BLaER1 treated with 17β-estradiol and CSF1 and Interleukin-3, amounts not matched to agents 10 nM and 100 nM (cell line): ENCODE data around the gene COPA.

Experiments used
- H3K27ac ChIP-seq, 11 experiments: shearing (Covaris generic); formaldehyde crosslinking; 2 replicates each; pipeline ENCODE4 v1.8.1; 2022
- H3K27me3 ChIP-seq, 11 experiments: shearing (Covaris generic); formaldehyde crosslinking; 2 replicates each; pipeline ENCODE4 v1.8.1; 2022
- H3K36me3 ChIP-seq, 11 experiments: shearing (Covaris generic); formaldehyde crosslinking; 2 replicates each; pipeline ENCODE4 v1.8.1; 2022
- H3K4me1 ChIP-seq, 10 experiments: shearing (Covaris generic); formaldehyde crosslinking; 2 replicates each; pipeline ENCODE4 v1.8.1; 2022
- H3K4me2 ChIP-seq, 11 experiments: shearing (Covaris generic); formaldehyde crosslinking; 2 replicates each; pipeline ENCODE4 v1.8.1; 2022
- H3K4me3 ChIP-seq, 10 experiments: shearing (Covaris generic); formaldehyde crosslinking; 2 replicates each; pipeline ENCODE4 v1.8.1; 2022
- H3K9ac ChIP-seq, 11 experiments: shearing (Covaris generic); formaldehyde crosslinking; 2 replicates each; pipeline ENCODE4 v1.8.1; 2022
- H3K9me3 ChIP-seq, 11 experiments: shearing (Covaris generic); formaldehyde crosslinking; replicated peaks in 1 of 11; 2 replicates each; pipeline ENCODE4 v1.8.1; 2022
- H4K20me1 ChIP-seq, 11 experiments: shearing (Covaris generic); formaldehyde crosslinking; 2 replicates each; pipeline ENCODE4 v1.8.1; 2022
- Cebpa-rat ChIP-seq, 11 experiments: shearing (Covaris generic); IDR thresholded peaks; 2 replicates each; pipeline ENCODE4 v1.8.1; 2022

COPA gene

DNA sequence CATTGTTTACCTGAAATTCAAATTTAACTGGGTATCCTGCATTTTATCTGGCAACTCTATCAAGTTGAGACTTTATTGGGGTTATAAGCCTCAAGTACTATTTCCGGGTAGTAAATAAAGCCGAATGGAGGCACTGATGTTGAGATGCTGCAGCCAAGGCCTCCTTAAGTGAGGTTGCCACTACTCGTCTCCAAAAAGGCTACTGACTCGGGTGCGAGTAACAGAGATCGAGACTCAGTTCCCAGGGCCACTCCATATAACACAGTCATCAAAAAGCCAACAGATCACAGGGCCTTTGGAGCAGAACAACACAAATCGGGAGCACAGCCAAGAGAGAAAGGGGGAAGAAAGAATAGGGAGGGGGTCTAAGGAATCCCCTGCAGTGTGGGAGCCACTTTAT, 524 bp downstream of the COPA start:
- Histone ChIP-seq H3K27ac (peak overlapping the region; percentile 89 to 99 (median 97)), H3K9ac (peak overlapping the region; percentile 89 to 99 (median 97)), H3K4me3 (peak overlapping the region; percentile 82 to 99 (median 88)), H3K27me3 (no peaks in the 10 kb centered on the region), H3K9me3 (no peaks in the 10 kb centered on the region), H3K4me2 (peak overlapping the region; percentile 78 to 96 (median 91)), H4K20me1 (peaks cover 8 to 47% (median 36%) of the 10 kb centered on the region in 11 experiments; a peak in 17 of 22 replicates), H3K4me1 (peaks cover 52 to 80% (median 63%) of the 10 kb centered on the region in 10 experiments), H3K36me3 (peaks cover 40 to 57% (median 50%) of the 10 kb centered on the region in 11 experiments)
- TF ChIP-seq Cebpa-rat (IDR thresholded peaks at IDR 0.05) = no peak

DNA sequence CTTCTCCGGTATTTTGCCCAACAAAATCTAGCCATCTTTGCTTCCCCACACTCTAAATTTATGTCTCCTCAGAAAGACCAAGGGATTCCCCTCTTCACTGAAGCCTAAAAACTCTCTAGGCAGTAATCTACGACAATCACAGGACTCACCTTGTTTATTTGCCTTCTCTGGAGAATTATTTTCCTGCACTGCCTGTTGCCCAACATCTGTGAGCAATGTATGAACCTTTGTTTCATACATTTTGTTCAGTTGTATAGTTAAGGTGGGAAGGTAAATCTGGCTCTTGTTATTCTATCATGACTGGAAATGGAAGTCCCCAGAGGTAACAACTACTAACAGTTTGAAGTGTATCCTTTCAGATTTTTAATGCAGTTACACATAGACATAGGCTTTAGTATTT, 2.2 kb downstream of the COPA start:
- Histone ChIP-seq H4K20me1 (peaks cover 8 to 63% (median 40%) of the 10 kb centered on the region in 11 experiments; a peak in 17 of 22 replicates), H3K27ac (no peak overlapping the region), H3K4me2 (peak overlapping the region; percentile 41 to 96 (median 91); a peak in 21 of 22 replicates), H3K27me3 (no peaks in the 10 kb centered on the region), H3K36me3 (peaks cover 56 to 68% (median 63%) of the 10 kb centered on the region in 11 experiments), H3K9me3 (no peaks in the 10 kb centered on the region), H3K9ac (peak overlapping the region in 7 of 11 experiments; percentile 3 to 99 (median 12); a peak in 6 of 22 replicates), H3K4me3 (peak overlapping the region in 3 of 10 experiments; percentile 82 to 99 (median 89); a peak in 3 of 20 replicates), H3K4me1 (peaks cover 36 to 64% (median 46%) of the 10 kb centered on the region in 10 experiments)
- no peak for TF ChIP-seq Cebpa-rat (IDR thresholded peaks at IDR 0.05)

DNA sequence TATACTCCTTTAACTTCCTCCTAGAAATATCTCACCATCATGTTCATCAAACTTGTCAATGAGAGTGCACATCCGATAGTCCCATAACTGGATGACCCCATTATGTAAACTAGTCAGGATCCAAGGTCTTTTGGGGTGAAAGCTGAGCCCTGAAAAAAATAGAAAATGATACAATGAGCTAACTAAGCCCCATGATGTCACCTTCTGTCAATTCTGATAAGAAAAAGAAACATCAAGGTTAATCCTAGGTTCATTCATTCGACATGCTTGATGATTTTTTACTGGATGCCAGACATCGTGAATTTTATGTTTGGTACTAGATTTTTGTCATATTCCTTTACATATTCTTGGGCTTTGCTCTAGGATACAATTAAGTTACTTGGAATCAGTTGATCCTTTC, 2.9 kb downstream of the COPA start:
- H4K20me1 ChIP-seq = peaks cover 8 to 68% (median 40%) of the 10 kb centered on the region in 11 experiments; a peak in 17 of 22 replicates
- H3K4me1 ChIP-seq = peaks cover 28 to 57% (median 40%) of the 10 kb centered on the region in 10 experiments
- H3K27ac ChIP-seq = no peak overlapping the region
- no peak overlapping the region for H3K4me3 ChIP-seq
- peak overlapping the region in 5 of 11 experiments; percentile 78 to 96 (median 92); a peak in 8 of 22 replicates for H3K4me2 ChIP-seq
- TF ChIP-seq Cebpa-rat (IDR thresholded peaks at IDR 0.05) = no peak
- H3K9ac ChIP-seq = no peak overlapping the region
- H3K9me3 ChIP-seq = no peaks in the 10 kb centered on the region
- H3K27me3 ChIP-seq = no peaks in the 10 kb centered on the region
- H3K36me3 ChIP-seq = peaks cover 58 to 68% (median 63%) of the 10 kb centered on the region in 11 experiments

DNA sequence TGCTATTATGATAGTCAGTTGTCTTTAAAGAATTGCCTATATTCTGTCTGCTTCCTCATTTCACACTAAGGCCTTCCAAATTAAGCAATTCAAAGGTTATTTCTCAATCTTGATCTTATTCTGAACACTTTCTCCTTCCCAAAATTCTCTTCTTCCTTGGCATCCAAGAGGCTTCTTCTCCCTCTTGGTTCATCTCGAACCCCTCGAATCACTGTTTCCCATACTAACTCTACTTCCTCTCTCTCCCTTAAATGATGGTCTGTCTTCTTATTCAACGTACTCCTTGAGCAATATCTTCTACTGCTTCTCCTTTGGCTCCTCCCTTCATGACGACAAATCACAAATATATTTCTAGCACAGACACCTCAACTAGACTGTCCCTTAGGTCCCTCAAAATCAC, 4.5 kb downstream of the COPA start:
- H3K27ac ChIP-seq = peak overlapping the region in 2 of 11 experiments; percentile 9 to 22; a peak in 3 of 22 replicates
- H3K4me1 ChIP-seq = peaks cover 18 to 52% (median 27%) of the 10 kb centered on the region in 10 experiments
- H3K9ac ChIP-seq = no peak overlapping the region
- H3K4me2 ChIP-seq = peak overlapping the region in 4 of 11 experiments; percentile 39 to 96 (median 85); a peak in 8 of 22 replicates
- no peaks in the 10 kb centered on the region for H3K27me3 ChIP-seq
- H3K4me3 ChIP-seq = no peak overlapping the region
- H3K9me3 ChIP-seq = no peaks in the 10 kb centered on the region
- peaks cover 8 to 84% (median 40%) of the 10 kb centered on the region in 11 experiments; a peak in 17 of 22 replicates for H4K20me1 ChIP-seq
- peaks cover 65 to 77% (median 72%) of the 10 kb centered on the region in 11 experiments for H3K36me3 ChIP-seq
- no peak for TF ChIP-seq Cebpa-rat (IDR thresholded peaks at IDR 0.05)

DNA sequence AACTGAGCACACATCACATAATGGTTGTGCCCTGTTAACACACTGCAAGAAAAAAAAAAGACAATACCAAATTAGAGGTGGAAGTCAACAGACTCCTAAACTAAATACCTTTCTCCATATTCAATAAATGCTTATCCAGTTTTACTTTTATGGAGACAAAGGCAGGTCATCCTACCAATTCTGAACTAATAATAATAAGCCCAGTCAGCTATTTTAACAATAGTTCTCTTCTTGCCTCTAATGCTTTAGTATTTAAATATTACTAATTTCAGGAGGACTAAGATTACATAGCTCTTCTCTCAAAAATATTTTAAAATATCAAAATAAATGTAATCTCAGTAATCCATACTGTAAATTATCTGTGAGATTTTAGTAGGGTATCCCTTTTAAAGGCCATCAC, 10.5 kb downstream of the COPA start:
- H4K20me1 ChIP-seq = peaks cover 0 to 94% (median 36%) of the 10 kb centered on the region in 11 experiments; a peak in 12 of 22 replicates
- no peak overlapping the region for H3K4me2 ChIP-seq
- peaks cover 0 to 23% (median 0%) of the 10 kb centered on the region in 10 experiments; a peak in 2 of 20 replicates for H3K4me1 ChIP-seq
- H3K36me3 ChIP-seq = peaks cover 98 to 100% (median 99%) of the 10 kb centered on the region in 11 experiments
- H3K4me3 ChIP-seq = no peak overlapping the region
- no peak overlapping the region for H3K27ac ChIP-seq
- no peaks in the 10 kb centered on the region for H3K9me3 ChIP-seq
- H3K27me3 ChIP-seq = no peaks in the 10 kb centered on the region
- TF ChIP-seq Cebpa-rat (IDR thresholded peaks at IDR 0.05) = no peak
- H3K9ac ChIP-seq = no peak overlapping the region

DNA sequence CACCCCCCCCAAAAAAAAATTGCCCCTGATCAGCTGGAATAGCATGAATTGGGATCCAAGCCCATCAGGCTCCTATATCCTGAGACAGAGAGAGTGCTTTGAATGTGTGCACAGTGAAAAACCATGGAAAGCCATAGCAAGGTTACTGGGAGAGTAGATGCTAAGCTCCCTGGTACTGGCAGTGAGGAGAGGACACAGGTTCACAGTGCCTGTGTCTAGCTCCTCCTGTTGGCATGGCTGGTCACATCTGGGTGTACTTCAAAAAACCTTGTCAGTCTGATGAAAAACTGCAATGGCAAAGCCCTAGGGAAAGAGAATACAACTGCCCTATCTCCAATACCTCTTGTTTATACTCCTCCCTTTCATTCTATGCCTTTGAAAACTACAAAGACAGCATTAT, 12.9 kb downstream of the COPA start:
- no peak overlapping the region for H3K4me2 ChIP-seq
- peaks cover 98 to 100% (median 100%) of the 10 kb centered on the region in 11 experiments for H3K36me3 ChIP-seq
- no peak overlapping the region for H3K27ac ChIP-seq
- no peak overlapping the region for H3K4me3 ChIP-seq
- peaks cover 0 to 95% (median 23%) of the 10 kb centered on the region in 11 experiments; a peak in 12 of 22 replicates for H4K20me1 ChIP-seq
- peaks cover 0 to 23% (median 0%) of the 10 kb centered on the region in 10 experiments; a peak in 2 of 20 replicates for H3K4me1 ChIP-seq
- H3K27me3 ChIP-seq = no peaks in the 10 kb centered on the region
- no peak for TF ChIP-seq Cebpa-rat (IDR thresholded peaks at IDR 0.05)
- no peaks in the 10 kb centered on the region for H3K9me3 ChIP-seq
- no peak overlapping the region for H3K9ac ChIP-seq

DNA sequence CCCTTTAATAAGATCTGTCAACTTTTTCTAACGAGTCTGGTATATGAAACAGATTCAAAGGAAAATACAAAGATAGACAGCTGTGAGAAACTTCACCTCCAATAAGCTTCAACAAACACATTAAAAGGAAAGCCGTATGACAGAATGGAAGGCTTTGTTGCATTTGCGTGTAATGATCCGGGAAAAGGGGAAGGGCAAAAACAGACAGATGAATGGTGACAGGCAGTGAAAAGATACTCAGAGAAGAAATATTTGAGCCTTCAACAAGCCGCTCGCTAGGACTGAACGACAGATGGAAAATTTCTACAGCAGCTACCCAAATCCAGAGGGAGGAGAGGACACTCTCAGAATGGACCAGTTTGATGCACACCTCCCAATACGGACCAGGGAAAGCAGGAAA, 14.9 kb downstream of the COPA start:
- Histone ChIP-seq H3K9ac (no peak overlapping the region), H3K9me3 (no peaks in the 10 kb centered on the region)

DNA sequence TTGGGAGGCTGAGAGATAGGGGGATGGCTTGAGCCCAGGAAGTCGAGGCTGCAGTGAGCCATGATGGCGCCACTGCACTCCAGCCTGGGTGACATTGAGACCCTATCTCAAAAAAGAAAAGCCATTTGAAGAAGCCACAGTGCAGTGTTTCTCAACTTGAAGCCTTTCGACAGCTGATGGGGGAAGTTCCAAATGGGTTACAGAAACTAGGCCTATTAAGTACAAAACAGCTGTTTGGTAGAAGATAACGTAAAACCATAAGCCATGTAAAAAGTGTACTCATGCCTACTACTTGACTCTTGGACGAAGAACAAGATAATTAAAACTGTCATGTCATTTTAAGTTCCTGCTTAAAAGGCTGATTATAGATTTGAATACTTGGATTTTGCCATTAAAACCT, 16.6 kb downstream of the COPA start:
- Histone ChIP-seq H3K4me2 (no peak overlapping the region), H3K9ac (no peak overlapping the region), H4K20me1 (peaks cover 0 to 87% (median 33%) of the 10 kb centered on the region in 11 experiments; a peak in 14 of 22 replicates), H3K4me3 (no peak overlapping the region), H3K27me3 (no peaks in the 10 kb centered on the region), H3K36me3 (peaks cover 99 to 100% (median 100%) of the 10 kb centered on the region in 11 experiments), H3K9me3 (no peaks in the 10 kb centered on the region), H3K4me1 (peaks cover 0 to 30% (median 0%) of the 10 kb centered on the region in 10 experiments; a peak in 2 of 20 replicates), H3K27ac (no peak overlapping the region)
- TF ChIP-seq Cebpa-rat (IDR thresholded peaks at IDR 0.05) = no peak

More for the DNA sequence above, 14.9 kb downstream of the COPA start:
- TF ChIP-seq Cebpa-rat (IDR thresholded peaks at IDR 0.05) = no peak
- Histone ChIP-seq H3K36me3 (peaks cover 98 to 100% (median 100%) of the 10 kb centered on the region in 11 experiments), H3K4me1 (peaks cover 0 to 18% (median 0%) of the 10 kb centered on the region in 10 experiments; a peak in 2 of 20 replicates), H3K4me2 (no peak overlapping the region), H3K27ac (no peak overlapping the region), H3K27me3 (no peaks in the 10 kb centered on the region), H4K20me1 (peaks cover 0 to 83% (median 20%) of the 10 kb centered on the region in 11 experiments; a peak in 12 of 22 replicates), H3K4me3 (no peak overlapping the region)

DNA sequence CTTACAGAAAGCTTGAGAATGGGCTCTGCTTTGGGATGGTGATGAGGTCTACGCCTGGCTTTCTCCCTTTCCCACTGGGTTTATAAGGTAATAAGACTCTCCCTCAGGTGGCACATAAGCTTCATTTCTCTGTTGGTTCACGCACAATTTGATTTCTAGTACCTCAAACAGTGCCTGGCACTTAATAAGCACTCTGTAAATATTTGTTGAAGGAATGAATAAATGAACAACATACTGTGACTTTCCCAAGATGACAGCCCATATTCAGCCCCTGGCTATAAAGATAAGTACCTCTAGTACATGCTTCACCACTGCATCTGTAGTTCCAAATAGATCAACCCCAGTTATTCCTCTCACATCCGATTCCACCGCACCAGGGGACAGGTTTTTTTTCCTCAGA, 17.8 kb downstream of the COPA start:
- no peak for TF ChIP-seq Cebpa-rat (IDR thresholded peaks at IDR 0.05)
- H3K9me3 ChIP-seq = no peaks in the 10 kb centered on the region
- no peak overlapping the region for H3K9ac ChIP-seq
- peaks cover 0 to 30% (median 0%) of the 10 kb centered on the region in 10 experiments; a peak in 2 of 20 replicates for H3K4me1 ChIP-seq
- H3K27ac ChIP-seq = no peak overlapping the region
- H3K4me3 ChIP-seq = no peak overlapping the region
- H4K20me1 ChIP-seq = peaks cover 0 to 87% (median 35%) of the 10 kb centered on the region in 11 experiments; a peak in 16 of 22 replicates
- no peaks in the 10 kb centered on the region for H3K27me3 ChIP-seq
- H3K4me2 ChIP-seq = no peak overlapping the region
- peaks cover 99 to 100% (median 100%) of the 10 kb centered on the region in 11 experiments for H3K36me3 ChIP-seq
